Measurements from ENCODE around the gene SLC13A5.
"Not testable (repeated sequence)": the region's sequence is repeated elsewhere in the genome, so short reads cannot be mapped to it uniquely, and the experiment has no call there.

The SLC13A5 gene

DNA sequence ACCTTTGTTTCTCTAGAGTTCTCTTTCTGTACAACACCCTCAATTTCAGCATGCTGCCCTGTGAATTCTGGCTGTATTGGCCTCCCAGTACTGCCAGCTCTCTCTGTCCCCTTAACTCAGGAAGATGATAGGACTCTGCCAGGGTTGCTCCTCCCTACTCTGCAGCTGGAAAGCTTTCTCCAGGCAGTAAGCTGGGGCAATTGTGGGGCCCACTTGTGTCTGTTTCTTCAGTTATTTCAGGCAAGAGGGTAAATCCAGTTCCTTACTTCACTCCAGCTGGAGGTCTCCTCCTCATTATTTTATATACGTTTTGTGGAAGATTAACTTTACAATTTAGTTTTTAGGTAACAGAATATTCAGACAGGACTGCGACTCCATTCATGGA, 51.7 kb downstream of the SLC13A5 start:
- no peak for DNase-seq (ENCODE audit: low read depth in 2 of 2)

- DNase-seq (ENCODE audit: low read depth in 2 of 2): no peak
Observed at GRCh38 chr17:6660805-6661463, 52.2 kb downstream of the SLC13A5 start.

DNA sequence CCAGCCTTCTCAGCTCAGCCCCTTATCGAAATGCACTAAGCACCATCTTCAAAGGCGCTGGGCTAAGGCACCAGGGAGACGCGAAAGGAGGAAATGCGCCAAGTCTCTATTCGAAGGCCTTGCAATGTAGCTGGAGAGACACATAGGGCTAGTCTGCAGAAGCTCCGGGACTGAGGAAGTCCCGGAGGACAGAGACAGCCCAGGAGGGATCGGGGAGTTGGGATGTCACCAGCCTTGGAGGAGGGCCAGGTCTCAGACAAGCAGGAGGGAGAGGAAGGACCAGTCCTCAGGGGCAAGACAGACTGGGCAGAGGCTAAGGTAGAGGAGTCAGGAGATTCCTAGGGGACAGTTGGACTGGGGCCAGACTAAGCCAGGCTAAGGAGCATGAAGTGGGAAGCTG, 53.1 kb downstream of the SLC13A5 start:
- DNase-seq (ENCODE audit: low read depth in 2 of 2): no peak

GRCh38 chr17:6658411-6658810, 54.8 kb downstream of the SLC13A5 start:
- DNase-seq (ENCODE audit: low read depth in 2 of 2): not testable (repeated sequence)

GRCh38 chr17:6657633-6658287, 55.4 kb downstream of the SLC13A5 start:
- DNase-seq (ENCODE audit: low read depth in 2 of 2): no peak

- not testable (repeated sequence) for DNase-seq (ENCODE audit: low read depth in 2 of 2)
Observed at GRCh38 chr17:6656797-6657632, 56.2 kb downstream of the SLC13A5 start.

- not testable (repeated sequence) for DNase-seq (ENCODE audit: low read depth in 2 of 2)
Observed at GRCh38 chr17:6655732-6656361, 57.3 kb downstream of the SLC13A5 start.

- no peak for DNase-seq (ENCODE audit: low read depth in 2 of 2)
Observed at GRCh38 chr17:6654841-6655731, 58.1 kb downstream of the SLC13A5 start.

DNA sequence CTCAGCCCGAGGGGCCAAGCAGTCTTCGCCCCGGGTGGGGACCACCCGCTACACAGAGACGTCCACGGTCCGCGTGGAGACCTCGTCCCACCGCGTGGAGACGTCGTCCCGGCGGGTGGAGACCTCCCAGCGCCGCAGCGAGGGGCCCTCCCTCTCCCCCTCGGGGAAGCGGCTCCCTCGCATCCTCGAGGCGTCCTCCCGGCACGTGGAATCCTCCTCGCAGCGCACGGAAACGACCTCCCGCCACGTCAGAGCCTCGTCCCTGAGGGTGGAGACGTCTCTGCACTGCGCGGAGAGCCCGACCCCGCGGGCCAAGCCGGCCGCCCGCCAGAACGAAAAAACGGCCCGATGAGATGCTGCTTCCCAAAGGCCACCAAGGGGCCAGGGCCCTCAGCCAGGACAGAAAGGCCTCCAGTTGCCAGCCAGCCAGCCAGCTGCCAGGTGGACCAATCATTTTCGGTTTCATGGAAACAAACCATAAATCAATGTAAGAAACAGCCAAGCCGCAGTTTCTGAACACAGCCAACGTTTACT, 61.2 kb downstream of the SLC13A5 start:
- no peak for DNase-seq (ENCODE audit: low read depth in 2 of 2)

GRCh38 chr17:6651354-6651918, 61.7 kb downstream of the SLC13A5 start, which contains the start of the genes C17orf100 and MED31:
Gene C17orf100, plus strand, starts transcription at chr17:6651762. Its CDS starts 152 bp downstream, at chr17:6651914.
Gene MED31, minus strand, starts transcription at chr17:6651605. Its CDS starts 77 bp downstream, at chr17:6651528.
- DNase-seq (ENCODE audit: low read depth in 2 of 2): peak; percentile 87

DNA sequence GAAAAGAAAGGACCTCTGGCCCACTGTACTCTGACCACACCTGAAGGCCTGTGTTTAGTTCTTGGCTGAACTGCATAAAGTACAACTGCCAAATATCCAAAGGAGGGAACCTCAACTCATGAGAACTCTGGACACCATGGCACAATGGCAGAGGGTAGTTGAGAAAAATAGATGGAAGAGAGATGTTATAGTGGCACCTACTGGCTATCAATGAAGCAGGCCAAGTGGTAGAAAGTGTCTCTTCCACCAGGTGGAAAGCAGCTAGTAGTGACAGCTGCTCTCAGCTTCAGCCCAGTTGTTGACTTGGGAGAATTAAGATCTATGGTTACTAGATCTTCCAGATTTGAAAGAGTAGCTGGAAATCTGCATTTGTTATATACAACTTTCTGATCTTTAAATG, 65.0 kb downstream of the SLC13A5 start:
- DNase-seq (ENCODE audit: low read depth in 2 of 2): no peak

- DNase-seq (ENCODE audit: low read depth in 2 of 2): no peak
Observed at GRCh38 chr17:6643451-6644125, 69.6 kb downstream of the SLC13A5 start.

GRCh38 chr17:6642592-6642991, 70.6 kb downstream of the SLC13A5 start:
- DNase-seq (ENCODE audit: low read depth in 2 of 2): no peak

- DNase-seq (ENCODE audit: low read depth in 2 of 2): no peak
Observed at GRCh38 chr17:6641247-6641863, 71.8 kb downstream of the SLC13A5 start.

DNA sequence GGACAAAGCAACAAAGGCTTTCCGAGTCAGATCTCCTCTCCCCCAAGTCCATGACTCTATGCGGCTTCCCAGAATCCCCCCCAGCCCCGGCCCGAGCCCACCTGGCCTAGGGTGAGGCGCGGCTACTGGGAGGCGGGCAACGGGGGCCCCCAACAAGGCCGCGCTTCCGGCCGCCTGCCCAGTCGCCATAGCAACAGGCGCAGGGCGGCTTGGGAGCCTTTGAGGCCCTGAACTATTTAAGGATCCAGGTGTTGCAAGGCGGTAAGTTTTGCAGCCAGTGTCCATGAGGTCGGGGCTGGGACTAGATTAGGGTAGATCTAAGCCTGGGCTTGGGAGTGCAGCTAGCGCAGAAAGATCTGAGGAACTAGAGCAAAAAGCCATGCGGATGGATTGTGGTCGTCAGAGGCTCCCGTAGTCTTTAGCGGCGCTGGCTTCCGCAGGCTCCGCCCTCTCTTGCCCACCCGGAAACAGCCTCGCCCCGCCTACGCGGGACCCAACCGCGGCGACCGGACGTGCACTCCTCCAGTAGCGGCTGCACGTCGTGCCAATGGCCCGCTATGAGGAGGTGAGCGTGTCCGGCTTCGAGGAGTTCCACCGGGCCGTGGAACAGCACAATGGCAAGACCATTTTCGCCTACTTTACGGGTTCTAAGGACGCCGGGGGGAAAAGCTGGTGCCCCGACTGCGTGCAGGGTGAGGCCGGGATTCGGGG, 72.5 kb downstream of the SLC13A5 start, which contains the start of the genes KIAA0753 and TXNDC17:
KIAA0753 (minus strand) TSS at position 176 of the 711 bp plus-strand sequence. CDS start 5,608 bp downstream, outside the sequence.
TXNDC17 (plus strand) TSS at position 525 of the 711 bp plus-strand sequence; CDS start at position 548, 23 bp downstream.
- DNase-seq (ENCODE audit: low read depth in 2 of 2): peak; percentile 83 to 85

DNA sequence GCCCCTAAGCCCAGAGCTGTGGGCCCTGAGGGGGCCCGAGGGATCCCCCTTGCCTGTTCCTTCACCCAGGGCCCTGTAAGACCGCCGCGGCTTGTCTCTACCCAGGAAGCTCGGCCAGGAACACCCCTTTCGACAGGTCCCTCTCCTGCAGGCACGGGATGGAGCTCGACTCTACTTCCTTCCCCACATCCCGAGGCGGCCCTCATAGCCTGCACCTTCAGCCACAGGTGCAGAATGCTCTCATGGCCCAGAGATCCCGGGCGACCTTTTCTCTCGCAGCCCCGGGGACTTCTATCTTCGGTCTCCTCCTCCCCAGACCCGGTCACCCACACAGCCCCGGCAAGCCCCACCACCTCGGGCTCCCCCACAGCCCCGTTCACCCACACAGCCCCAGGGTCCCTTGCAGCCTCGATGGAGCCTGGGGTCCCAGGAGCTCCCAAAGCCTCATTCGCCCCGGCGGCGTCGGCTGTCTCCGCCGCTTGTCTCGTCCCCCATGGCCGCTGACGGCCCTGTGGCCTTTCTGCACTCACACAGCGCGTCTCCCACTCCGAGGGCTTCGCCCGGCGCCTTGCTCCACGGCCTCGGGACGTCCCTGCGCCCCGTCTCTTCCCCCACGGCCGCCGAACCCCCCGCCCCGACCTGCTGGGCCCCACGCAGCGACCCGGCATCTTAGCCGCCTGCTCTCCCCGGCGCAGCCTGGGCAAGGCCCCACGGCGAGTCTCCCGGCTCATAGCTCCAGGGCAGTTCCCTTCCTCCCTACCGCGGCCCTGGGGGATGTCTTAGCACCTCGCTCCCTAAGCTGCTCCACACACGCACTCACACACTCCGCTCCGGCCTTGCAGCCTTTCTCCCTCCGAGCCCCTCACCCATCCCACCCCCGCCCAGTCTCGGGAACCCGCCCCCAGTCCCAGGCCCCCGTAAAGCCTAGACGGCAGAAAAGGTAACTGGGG, 73.3 kb downstream of the SLC13A5 start:
- no peak for DNase-seq (ENCODE audit: low read depth in 2 of 2)

- DNase-seq (ENCODE audit: low read depth in 2 of 2): no peak
Observed at GRCh38 chr17:6639014-6639585, 74.1 kb downstream of the SLC13A5 start.

Data from stimulated activated CD8-positive, alpha-beta memory T cell treated with anti-CD3 and anti-CD28 coated beads, Interleukin-7, amount 100 ng/mL, for 1 hour (primary cell).